Activated CD8-positive, alpha-beta T cell treated with anti-CD3 and anti-CD28 coated beads for 36 hours (primary cell): ENCODE measurements around the gene TOPBP1. TPM values are rescaled to one million over a fixed set of nuclear protein-coding genes. Genes with fewer than 3 reads are reported as not detected.

ENCODE experiments used
- ATAC-seq: fragments of 200-7000 bp; cut with Tn5 transposase; one replicate; pipeline ENCODE4 v1.10.0; 2021; ENCODE audit warnings: mild to moderate bottlenecking, moderate library complexity
- CTCF ChIA-PET: fragments of 350-600 bp; sonication (Branson Sonifier 250); formaldehyde crosslinking; loops from one replicate; lab custom pipeline; 2021; ENCODE audit warnings: antibody characterized with exemption; lab: Charles Lee
- POLR2A ChIA-PET: fragments of 350-600 bp; sonication (Branson Sonifier 250); formaldehyde crosslinking; loops from one replicate; lab custom pipeline; 2021; ENCODE audit warnings: antibody characterized with exemption; lab: Charles Lee
- DNase-seq: peaks from one replicate; pipeline ENCODE4 v3.0.0-alpha.2; 2020
- H3K27ac Mint-ChIP-seq: one replicate; pipeline ENCODE4 v1.8.0; 2021; ENCODE audit warnings: mild to moderate bottlenecking, mixed read lengths
- H3K27me3 Mint-ChIP-seq: one replicate; pipeline ENCODE4 v1.8.0; 2021; ENCODE audit warnings: mixed read lengths
- H3K36me3 Mint-ChIP-seq: one replicate; pipeline ENCODE4 v1.8.0; 2021; ENCODE audit warnings: low read depth, mixed read lengths
- H3K4me1 Mint-ChIP-seq: one replicate; pipeline ENCODE4 v1.8.0; 2021; ENCODE audit warnings: low read depth, mixed read lengths
- H3K4me3 Mint-ChIP-seq: one replicate; pipeline ENCODE4 v1.8.0; 2021; ENCODE audit warnings: mild to moderate bottlenecking, moderate library complexity, mixed read lengths
- H3K9me3 Mint-ChIP-seq: one replicate; pipeline ENCODE4 v1.8.0; 2021; ENCODE audit warnings: mixed read lengths
- intact Hi-C: fragments of 100-400 bp; cut with micrococcal nuclease; formaldehyde crosslinking; loops from one replicate; pipeline ENCODE4 v1.10.0; 2022
- total RNA-seq, 2 experiments: library from RNA; stranded (reverse); gene quantifications; one replicate each; pipeline ENCODE4 v1.2.3, GENCODE V29; 2021
- TF ChIP-seq, protein P1 (sequence below): fragments of 200-600 bp; IDR thresholded peaks from one replicate; pipeline ENCODE4 v1.8.0; 2022; ENCODE audit warnings: antibody characterized with exemption, mild to moderate bottlenecking

TOPBP1 gene
- total RNA-seq, 2 experiments from 2014 or later = 80.1 to 83.5 TPM

DNA sequence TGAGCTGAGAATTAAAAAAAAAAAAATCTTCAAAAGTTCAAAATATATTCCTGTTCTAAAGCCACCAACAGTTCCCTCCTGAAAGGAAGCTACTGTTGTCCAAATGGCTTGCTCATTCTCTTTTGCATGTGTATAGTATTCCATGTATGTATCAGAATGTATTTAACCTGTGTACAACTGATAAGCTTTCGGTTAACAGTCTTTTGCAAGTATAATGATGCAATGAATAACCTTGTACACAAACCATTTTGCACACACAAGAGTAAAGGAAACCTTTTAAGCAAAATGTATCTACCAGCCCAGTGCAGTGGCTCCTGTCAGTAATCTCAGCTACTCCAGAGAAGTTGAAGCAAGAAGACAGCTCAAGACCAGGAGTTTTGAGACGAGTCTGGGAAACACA, 32.6 kb downstream of the TOPBP1 start:
- intact Hi-C loops = no loop called here
- CTCF ChIA-PET = interaction anchor here (1.0 to 1.3 kb wide), 2 partner anchors 35 to 189 kb away, joined by 3 to 5 read pairs; no protein-coding TSS in a partner anchor
- POLR2A ChIA-PET = interaction anchor here (1.1 to 1.3 kb wide), 3 partner anchors 14 to 34 kb away, joined by 3 to 4 read pairs (median 4); no protein-coding TSS in a partner anchor
- no peak for DNase-seq
- H3K4me3 Mint-ChIP-seq = no peak overlapping the region
- peaks cover 57% of the 10 kb centered on the region for H3K36me3 Mint-ChIP-seq
- H3K27me3 Mint-ChIP-seq = no peaks in the 10 kb centered on the region
- ATAC-seq = no peak
- H3K9me3 Mint-ChIP-seq = no peaks in the 10 kb centered on the region
- TF ChIP-seq, protein P1, sequence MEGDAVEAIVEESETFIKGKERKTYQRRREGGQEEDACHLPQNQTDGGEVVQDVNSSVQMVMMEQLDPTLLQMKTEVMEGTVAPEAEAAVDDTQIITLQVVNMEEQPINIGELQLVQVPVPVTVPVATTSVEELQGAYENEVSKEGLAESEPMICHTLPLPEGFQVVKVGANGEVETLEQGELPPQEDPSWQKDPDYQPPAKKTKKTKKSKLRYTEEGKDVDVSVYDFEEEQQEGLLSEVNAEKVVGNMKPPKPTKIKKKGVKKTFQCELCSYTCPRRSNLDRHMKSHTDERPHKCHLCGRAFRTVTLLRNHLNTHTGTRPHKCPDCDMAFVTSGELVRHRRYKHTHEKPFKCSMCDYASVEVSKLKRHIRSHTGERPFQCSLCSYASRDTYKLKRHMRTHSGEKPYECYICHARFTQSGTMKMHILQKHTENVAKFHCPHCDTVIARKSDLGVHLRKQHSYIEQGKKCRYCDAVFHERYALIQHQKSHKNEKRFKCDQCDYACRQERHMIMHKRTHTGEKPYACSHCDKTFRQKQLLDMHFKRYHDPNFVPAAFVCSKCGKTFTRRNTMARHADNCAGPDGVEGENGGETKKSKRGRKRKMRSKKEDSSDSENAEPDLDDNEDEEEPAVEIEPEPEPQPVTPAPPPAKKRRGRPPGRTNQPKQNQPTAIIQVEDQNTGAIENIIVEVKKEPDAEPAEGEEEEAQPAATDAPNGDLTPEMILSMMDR = no peak
- H3K4me1 Mint-ChIP-seq = no peaks in the 10 kb centered on the region
- no peak overlapping the region for H3K27ac Mint-ChIP-seq

DNA sequence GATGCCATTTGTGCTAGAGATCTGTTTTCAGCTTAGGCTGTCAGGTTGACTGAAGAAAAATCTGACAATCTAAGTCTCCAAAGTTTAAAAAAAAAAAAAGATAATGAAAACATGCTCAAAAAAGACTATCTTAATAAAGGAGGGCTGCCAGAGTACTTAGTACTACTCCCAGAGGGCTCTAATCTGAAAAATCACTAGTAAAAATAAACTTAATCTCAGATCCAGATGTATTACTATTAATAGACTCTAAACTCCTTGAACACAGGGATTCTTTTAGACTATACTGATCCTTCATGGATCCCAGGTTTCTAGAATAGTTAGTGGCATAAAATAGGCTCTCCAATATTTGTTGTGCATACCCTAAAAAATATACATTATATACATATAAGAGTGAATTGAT, 34.0 kb downstream of the TOPBP1 start:
- Mint-ChIP-seq H3K9me3 (no peaks in the 10 kb centered on the region), H3K4me3 (no peak overlapping the region), H3K4me1 (no peaks in the 10 kb centered on the region), H3K27ac (no peak overlapping the region), H3K36me3 (peaks cover 57% of the 10 kb centered on the region), H3K27me3 (no peaks in the 10 kb centered on the region)
- no peak for DNase-seq
- no peak for ATAC-seq
- intact Hi-C loops = no loop called here
- TF ChIP-seq, protein P1 = no peak
- ChIA-PET CTCF (interaction anchor here (0.7 to 0.8 kb wide), 2 partner anchors 23 to 141 kb away, joined by 3 read pairs; no protein-coding TSS in a partner anchor), POLR2A (no interaction called here)

DNA sequence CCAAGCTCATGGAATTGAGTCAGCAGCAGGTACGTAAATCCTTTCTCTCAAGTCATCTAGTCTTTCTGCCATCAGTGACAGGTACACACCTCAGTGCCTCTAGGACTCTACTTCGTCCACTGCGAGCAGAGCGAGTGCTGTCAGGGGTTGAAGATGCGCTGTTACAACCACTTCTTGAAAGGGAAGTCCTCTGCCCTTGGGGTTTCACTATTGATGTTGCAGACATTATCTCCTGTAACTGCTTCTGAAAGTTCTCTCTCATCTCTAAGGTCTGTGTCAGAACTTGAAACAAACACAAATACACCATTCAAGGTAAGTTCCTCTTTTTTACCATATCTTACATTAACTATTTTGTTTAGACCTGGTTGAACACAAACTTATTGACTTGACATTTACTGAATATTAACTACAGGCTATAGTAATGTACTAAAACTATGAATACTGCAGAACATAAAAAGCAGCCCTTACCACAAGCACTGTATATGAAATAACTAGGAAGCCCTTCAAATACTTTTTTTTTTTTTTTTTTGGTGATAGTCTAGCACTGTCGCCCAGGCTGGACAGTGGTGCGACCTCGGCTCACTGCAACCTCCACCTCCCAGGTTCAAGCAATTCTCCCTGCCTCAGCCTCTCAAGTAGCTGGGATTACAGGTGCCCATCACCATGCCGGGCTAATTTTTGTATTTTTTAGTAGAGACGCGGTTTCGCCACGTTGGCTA, 41.5 kb downstream of the TOPBP1 start:
- no peak overlapping the region for H3K27ac Mint-ChIP-seq
- H3K9me3 Mint-ChIP-seq = no peaks in the 10 kb centered on the region
- DNase-seq (no peak), ATAC-seq (no peak)
- H3K4me3 Mint-ChIP-seq = no peak overlapping the region
- ChIA-PET POLR2A (interaction anchor here (0.6 to 1.2 kb wide), 2 partner anchors 25 to 161 kb away, joined by 3 read pairs; no protein-coding TSS in a partner anchor), CTCF (interaction anchor here (1.2 kb wide), 1 partner anchor 197 kb away, joined by 3 read pairs; no protein-coding TSS in a partner anchor)
- TF ChIP-seq, protein P1 = no peak
- no peaks in the 10 kb centered on the region for H3K4me1 Mint-ChIP-seq
- intact Hi-C loops = no loop called here
- H3K27me3 Mint-ChIP-seq = no peaks in the 10 kb centered on the region
- peaks cover 70% of the 10 kb centered on the region for H3K36me3 Mint-ChIP-seq

DNA sequence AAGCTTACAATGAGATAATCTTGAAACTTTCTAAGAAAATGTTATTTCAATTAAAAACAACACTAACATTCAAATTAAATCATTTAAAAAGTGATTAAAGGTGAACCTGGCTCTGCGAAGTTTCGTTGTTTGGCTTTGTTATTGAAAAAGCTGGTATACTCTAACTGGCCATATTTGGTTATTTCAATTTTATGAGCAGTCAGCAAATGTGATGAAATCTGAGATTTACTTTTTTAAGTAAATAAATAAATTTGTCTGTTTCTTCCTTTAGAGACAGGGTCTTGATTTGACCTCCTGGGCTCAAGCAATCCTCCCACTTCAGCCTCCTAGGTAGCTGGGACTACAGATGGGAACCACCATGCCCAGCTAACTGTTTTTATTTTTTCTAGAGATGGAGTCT, 50.2 kb downstream of the TOPBP1 start:
- H3K27ac Mint-ChIP-seq = no peak overlapping the region
- no peak for DNase-seq
- H3K4me3 Mint-ChIP-seq = no peak overlapping the region
- H3K4me1 Mint-ChIP-seq = no peaks in the 10 kb centered on the region
- peaks cover 2% of the 10 kb centered on the region for H3K9me3 Mint-ChIP-seq
- intact Hi-C loops = no loop called here
- ChIA-PET CTCF (interaction anchor here (0.6 to 0.8 kb wide), 2 partner anchors 11 to 39 kb away, joined by 3 read pairs; no protein-coding TSS in a partner anchor), POLR2A (interaction anchor here (0.7 kb wide), 1 partner anchor 145 kb away, joined by 3 read pairs; no protein-coding TSS in a partner anchor)
- TF ChIP-seq, protein P1 = no peak
- peaks cover 64% of the 10 kb centered on the region for H3K36me3 Mint-ChIP-seq
- no peak for ATAC-seq
- no peaks in the 10 kb centered on the region for H3K27me3 Mint-ChIP-seq

DNA sequence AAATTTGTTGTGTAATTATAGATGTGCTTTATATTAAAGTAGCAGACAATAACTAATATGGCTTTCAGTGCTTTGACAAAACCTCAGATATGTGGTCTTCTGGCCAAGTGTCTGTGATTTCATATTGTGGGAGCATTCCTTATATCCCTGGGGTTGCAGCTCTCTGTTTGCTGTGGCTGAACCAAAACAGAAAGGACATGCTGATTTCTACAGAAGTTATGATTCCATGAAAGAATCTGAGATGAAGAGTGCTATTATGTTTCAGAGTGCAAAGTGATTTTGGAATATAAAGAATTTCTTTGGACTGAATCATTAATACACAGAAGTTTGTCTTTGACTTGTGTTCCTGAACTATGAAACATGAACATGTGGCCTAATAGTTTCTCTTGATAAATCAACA, 51.7 kb downstream of the TOPBP1 start:
- Mint-ChIP-seq H3K9me3 (peaks cover 2% of the 10 kb centered on the region), H3K27me3 (no peaks in the 10 kb centered on the region), H3K4me1 (no peaks in the 10 kb centered on the region), H3K36me3 (peaks cover 60% of the 10 kb centered on the region), H3K27ac (no peak overlapping the region), H3K4me3 (no peak overlapping the region)
- ChIA-PET POLR2A (no interaction called here), CTCF (interaction anchor here (0.9 to 1.1 kb wide), 2 partner anchors 17 to 122 kb away, joined by 3 read pairs; no protein-coding TSS in a partner anchor)
- intact Hi-C loops = no loop called here
- TF ChIP-seq, protein P1 = no peak
- no peak for DNase-seq
- ATAC-seq = no peak
